ENCODE results near the gene CREB3L1. TPM values are rescaled to one million over a fixed set of nuclear protein-coding genes. Genes with fewer than 3 reads are reported as not detected.

The CREB3L1 gene
- total RNA-seq, 2 experiments from 2014 or later, result not detected

DNA sequence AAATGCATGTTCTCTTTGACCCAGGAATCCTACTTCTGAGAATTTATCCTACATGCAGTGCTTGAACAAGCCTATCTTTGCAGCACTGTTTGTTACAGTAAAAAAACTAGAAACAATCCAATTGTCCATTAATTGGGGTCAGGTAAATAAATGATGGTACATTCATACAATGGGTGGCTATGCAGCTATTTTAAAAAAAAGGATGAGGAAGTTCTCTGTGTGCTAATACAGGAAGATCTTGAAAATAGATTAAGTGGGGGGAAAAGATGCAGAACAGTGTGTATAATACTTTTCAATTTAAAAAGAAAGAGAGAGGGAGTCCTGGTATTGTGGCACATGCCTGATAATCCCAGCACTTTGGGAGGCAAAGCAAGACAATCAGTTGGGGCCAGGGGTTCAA, 9.5 kb upstream of the CREB3L1 start:
- ChIA-PET POLR2A (no interaction called here), CTCF (no interaction called here)

DNA sequence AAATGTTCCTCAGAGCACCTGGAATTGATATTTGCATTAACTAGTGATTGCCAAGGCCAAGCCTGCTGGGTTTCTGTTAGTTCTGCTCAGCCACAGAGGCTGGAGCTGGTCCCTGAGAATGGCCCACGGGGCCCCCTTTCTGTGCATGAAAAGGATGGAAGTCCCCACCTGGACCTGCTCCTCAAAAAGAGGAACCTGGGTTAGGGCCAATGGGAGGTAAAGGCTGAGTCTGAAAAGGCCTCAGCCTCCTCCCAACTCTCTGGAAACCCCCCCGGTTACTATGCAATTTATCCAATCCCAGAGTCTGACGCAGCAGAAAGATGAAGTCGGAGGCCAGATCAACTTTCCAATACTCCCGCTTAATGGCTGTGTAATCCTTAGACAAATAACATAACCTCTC, 6.8 kb upstream of the CREB3L1 start:
- ChIA-PET POLR2A (no interaction called here), CTCF (no interaction called here)

DNA sequence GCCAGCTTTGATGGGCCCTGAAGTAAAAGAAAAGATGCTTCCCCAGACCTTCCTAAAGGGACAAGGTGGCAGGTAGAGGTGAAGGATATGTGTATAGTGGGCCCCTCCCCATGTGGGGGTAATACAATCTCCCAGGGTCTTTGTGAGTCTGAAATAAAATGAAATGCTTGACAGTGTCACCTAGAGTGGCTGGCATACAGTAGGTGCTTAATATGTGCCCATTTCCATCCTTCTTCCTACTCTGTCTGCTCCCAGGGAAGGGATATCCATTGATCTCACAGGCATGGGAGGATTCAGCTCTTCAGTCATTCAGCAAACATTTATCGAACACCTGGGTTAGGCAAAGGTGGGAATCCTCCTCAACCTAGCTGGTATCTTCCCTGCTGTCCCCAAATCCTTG, 6.1 kb upstream of the CREB3L1 start:
- CTCF ChIA-PET, result interaction anchor here (1.7 to 2.4 kb wide), 2 partner anchors 21 to 32 kb away, joined by 4 to 8 read pairs; no protein-coding TSS in a partner anchor
- POLR2A ChIA-PET, result no interaction called here

DNA sequence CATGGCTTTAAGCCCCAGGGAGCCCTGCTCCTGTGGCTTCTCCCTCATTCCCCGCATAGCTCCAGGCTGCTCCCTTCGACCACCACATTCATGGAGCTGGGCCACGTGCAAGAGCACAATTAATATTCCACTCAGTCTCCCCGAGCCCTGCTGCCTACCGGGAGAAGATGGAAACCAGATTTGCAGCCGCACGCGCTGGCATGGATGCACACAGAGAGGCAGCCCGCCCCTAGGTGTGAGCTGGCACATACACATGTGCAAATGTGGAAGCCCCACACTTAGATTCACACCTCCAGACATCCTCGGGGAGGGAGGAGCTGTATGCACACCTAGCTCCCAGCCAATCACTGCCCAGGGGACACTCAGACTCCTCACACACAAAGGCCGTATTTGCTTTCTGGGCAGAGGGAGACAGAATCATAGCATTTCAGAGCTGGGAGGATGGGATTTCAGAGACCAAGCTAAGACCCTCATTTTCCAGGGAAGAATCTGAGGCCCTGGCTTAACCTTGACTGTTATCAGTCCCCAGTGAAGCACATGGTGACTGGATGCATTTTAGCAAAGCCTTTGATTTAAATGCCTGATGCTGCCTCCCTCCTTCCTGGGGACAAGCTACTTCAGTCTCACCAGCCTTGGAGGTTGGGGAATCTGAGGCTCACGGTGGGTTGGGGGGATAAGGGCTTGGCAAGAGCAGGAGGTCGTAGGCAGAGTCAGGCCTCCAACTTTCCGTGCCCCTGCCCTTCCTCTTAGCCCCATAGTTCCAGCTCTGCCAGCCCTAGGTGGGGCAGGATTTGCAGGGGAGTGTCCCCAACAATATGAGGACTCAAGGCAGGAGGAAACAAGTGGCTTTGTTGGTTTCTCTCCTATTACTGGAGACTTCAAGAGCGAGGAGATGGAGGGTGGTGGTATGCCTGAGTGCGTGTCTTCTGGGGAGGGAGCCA, 5.3 kb upstream of the CREB3L1 start:
- ChIA-PET POLR2A (no interaction called here), CTCF (interaction anchor here (1.7 to 2.4 kb wide), 2 partner anchors 21 to 33 kb away, joined by 4 to 8 read pairs; no protein-coding TSS in a partner anchor)

GRCh38 chr11:46272816-46273427, 4.5 kb upstream of the CREB3L1 start:
- CTCF ChIA-PET, result interaction anchor here (1.7 to 2.4 kb wide), 2 partner anchors 22 to 34 kb away, joined by 4 to 8 read pairs; no protein-coding TSS in a partner anchor
- POLR2A ChIA-PET, result no interaction called here

DNA sequence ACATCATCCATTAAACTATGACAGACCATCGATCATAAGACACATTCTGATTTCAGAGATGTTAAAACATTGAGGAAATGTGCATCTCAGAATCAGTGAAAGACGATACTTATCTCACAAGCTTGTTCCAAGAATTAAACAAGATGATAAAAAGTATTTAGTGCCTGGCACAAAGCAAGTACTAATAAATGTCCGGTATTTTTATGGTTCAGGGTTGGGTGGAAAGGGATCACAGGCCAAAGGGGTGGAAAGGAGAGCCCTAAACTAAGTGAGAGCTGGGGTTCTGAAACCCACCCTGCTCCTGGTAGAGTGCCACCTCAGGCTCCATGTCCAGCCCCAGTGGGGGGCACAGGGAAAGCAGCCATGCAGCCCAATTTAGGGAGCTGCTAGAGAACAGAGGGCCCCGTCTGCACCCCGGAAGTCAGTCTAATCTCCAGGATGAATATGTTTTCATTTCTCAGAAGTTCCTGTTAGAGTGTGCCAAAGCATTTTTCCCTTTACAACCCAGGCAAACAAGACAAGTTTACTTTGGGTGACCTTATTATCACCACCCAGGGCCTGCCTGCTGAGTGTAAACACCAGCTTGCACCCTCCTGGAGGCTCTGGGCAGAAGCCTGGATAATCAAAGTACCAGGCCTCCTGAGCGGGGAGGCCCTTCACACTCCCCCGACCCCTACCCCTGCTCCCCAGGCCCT, 3.8 kb upstream of the CREB3L1 start:
- CTCF ChIA-PET, result interaction anchor here (2.4 kb wide), 1 partner anchor 35 kb away, joined by 8 read pairs; no protein-coding TSS in a partner anchor
- POLR2A ChIA-PET, result no interaction called here

- POLR2A ChIA-PET, result no interaction called here
- CTCF ChIA-PET, result interaction anchor here (0.8 to 1.9 kb wide), 2 partner anchors 32 to 36 kb away, joined by 3 to 4 read pairs; no protein-coding TSS in a partner anchor
Measured at GRCh38 chr11:46275964-46276641, 1.4 kb upstream of the CREB3L1 start.

DNA sequence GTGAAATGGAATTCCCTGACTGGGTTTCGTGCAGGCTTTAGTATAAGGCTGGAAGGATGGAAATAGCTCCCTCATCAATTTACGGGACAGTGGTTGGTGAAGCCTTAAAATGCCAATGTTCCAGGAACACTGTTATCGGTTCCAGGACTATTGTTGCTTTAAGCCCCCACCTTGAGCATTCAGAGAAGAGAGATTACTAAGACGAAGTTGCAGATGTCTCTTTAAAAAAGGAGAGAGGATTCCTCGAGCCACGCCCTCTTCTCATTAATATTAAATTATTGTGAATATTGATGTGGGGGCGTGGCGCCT, 195 bp upstream of the CREB3L1 start:
- CTCF ChIA-PET, result interaction anchor here (0.9 to 1.9 kb wide), 5 partner anchors 12 to 91 kb away, joined by 3 to 4 read pairs (median 4); no protein-coding TSS in a partner anchor

GRCh38 chr11:46278387-46279125, 1.1 kb downstream of the CREB3L1 start:
- POLR2A ChIA-PET, result interaction anchor here (0.6 kb wide), 2 partner anchors 36 to 105 kb away, joined by 3 to 4 read pairs; no protein-coding TSS in a partner anchor
- CTCF ChIA-PET, result interaction anchor here (0.7 to 1.5 kb wide), 5 partner anchors 10 to 90 kb away, joined by 3 to 4 read pairs (median 3); no protein-coding TSS in a partner anchor

More for the DNA sequence above, 195 bp upstream of the CREB3L1 start:
- POLR2A ChIA-PET, result no interaction called here

DNA sequence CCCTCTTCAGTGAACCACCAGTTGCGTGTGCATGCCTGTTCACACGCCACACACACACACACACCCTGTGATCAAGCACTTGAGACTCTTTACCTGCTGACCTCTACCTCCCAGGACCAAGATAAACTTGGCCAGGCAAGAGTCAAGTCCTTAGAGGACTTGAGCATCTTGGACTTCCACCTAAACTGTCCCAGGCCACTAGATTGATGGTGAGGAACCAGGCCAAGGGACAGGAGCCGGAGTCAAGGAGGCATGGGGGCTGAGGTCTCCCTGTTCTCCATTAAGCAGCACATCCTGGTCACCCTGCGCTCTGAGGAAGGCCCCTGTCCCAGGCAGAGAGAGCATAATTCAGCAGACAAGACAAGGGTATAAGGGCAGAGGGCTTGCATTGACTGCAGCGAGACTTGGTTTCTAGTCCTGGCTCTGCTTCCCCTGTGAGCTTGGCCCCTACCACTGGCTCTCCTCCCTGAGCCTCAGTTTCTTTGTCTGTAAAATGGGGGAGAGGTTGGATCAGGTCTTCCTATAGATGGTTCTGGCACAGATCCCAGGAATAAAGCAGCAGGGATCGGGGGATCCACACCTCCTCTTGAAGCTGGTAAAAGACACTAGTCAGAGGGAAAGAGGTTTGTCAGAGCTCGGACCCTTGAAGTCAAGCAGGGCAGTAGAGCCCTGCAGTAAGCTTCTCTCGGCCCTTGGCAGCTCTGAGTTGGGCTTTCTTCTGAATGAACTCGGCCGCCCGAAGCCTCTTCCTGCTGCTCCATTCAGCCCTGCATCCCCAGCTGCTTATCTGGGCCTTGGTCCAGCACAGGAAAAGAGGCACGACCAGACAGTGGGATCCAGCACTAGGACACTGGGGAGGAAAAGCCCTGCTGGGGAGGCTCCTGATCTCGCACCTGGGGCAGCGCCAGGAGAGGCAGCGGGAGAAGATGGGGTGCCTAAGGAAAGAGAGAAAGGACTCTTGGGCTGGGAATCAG, 2.0 kb downstream of the CREB3L1 start:
- POLR2A ChIA-PET, result no interaction called here
- CTCF ChIA-PET, result interaction anchor here (0.7 to 1.0 kb wide), 2 partner anchors 16 to 18 kb away, joined by 3 read pairs; no protein-coding TSS in a partner anchor

DNA sequence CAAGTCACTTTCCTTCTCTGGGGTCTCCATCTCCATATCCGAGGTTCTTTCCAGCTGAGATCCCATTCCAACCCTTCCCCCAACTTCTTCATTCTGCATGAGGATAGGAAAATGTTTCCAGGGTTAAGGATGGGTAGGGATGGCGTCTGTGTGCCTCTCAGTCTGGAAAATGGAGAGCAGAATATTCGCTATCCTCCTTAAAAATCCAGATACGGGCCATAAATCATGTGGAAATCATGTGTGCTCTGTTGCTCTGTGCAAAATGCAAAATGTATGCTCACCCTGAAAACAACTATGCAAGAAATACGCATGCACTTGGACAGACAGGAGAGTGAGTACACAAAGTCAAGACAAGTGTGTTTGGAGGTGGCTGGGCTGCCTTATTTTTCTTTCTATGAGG, 3.2 kb downstream of the CREB3L1 start:
- ChIA-PET POLR2A (no interaction called here), CTCF (interaction anchor here (0.7 kb wide), 1 partner anchor 17 kb away, joined by 3 read pairs; no protein-coding TSS in a partner anchor)

GRCh38 chr11:46281371-46281831, 3.9 kb downstream of the CREB3L1 start:
- ChIA-PET CTCF (no interaction called here), POLR2A (no interaction called here)

- ChIA-PET POLR2A (no interaction called here), CTCF (interaction anchor here (0.8 kb wide), 1 partner anchor 23 kb away, joined by 3 read pairs; no protein-coding TSS in a partner anchor)
Measured at GRCh38 chr11:46285173-46285572, 7.7 kb downstream of the CREB3L1 start.

GRCh38 chr11:46285594-46286033, 8.2 kb downstream of the CREB3L1 start:
- ChIA-PET POLR2A (no interaction called here), CTCF (interaction anchor here (0.8 kb wide), 1 partner anchor 22 kb away, joined by 3 read pairs; no protein-coding TSS in a partner anchor)

DNA sequence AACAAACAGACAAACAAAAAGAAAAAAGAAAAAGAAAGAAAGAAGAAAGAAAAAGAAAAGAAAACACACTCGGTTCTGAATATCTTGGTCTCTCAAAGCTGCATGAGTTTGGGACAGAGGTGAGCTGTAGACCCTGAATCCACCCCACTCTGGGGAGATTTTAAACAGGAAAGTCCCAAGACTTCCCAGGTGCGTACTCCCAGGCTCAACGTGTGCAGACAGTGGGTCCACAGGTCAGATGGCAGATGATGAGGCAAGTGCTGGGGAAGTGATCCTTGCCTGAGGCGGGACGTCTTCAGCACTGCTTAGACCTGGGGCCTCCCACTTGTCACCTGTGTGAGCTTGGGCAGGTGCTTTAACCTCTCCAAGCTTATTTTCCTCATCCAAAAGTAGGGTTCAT, 9.3 kb downstream of the CREB3L1 start:
- CTCF ChIA-PET, result interaction anchor here (0.5 kb wide), 1 partner anchor 430 kb away, joined by 4 read pairs; no protein-coding TSS in a partner anchor
- POLR2A ChIA-PET, result no interaction called here

DNA sequence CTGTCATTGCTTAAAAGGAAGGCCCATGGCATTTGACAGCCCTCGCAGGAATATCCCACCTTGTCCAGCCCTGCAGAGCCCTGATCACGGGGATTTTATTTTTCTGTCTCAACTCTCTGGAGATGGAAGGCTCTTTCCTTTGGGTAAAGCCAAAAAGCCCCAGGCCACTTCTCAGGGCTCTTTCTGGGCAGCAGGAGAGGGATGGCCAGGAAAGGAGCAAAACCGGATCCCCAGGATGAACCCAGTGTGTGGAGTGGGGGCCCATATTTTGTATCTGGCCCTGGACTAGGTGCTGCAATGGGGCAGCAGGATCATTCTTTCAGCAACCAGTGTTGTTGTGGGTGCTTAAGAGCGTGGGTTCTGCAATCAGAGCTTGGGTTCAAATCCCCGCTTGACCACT, 11.0 kb downstream of the CREB3L1 start:
- ChIA-PET POLR2A (no interaction called here), CTCF (interaction anchor here (1.2 kb wide), 1 partner anchor 10 kb away, joined by 4 read pairs; the partner anchor contains the start of gene CREB3L1)

DNA sequence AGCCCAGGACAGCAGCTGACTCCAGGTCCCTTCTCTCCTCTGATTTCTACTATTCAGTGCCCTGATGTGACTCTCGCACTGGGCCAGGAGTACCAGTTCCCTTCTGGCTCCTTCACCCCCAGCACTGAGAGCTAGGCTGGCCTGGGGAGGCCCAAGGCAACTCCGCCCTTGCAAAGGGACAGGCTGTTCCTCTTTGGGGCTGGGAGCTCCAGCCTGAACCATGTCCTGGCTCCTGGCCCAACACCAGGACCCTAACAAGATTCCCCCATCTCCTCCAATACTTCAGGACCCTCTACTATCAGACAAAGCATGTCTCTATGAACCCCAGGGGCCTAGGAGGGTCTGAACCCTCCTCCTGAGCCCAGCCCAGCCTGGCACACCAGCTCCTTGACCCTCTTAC, 12.5 kb downstream of the CREB3L1 start:
- POLR2A ChIA-PET, result no interaction called here
- CTCF ChIA-PET, result no interaction called here
